ENCODE results near the gene CCDC172.

DNA sequence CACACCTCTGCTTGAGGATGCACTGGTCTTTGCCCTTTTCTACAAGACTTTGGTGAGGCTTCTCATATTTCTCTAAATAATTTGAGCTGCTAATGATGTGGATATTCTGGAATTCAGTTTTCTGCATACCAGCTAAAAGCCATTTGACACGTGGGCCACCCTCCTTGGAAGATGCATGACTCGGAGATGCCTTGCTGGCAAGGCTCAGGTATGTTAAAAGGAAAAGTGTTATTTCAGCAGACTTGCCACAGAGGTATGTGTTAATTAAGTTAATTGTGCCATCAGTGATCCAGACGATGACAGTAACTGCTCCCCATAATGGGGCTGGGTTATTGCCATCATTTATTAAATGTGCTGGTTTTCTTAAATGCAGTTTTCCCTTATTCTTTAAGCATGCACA, 42.5 kb upstream of the CCDC172 start:
- TF ChIP-seq, protein P1, sequence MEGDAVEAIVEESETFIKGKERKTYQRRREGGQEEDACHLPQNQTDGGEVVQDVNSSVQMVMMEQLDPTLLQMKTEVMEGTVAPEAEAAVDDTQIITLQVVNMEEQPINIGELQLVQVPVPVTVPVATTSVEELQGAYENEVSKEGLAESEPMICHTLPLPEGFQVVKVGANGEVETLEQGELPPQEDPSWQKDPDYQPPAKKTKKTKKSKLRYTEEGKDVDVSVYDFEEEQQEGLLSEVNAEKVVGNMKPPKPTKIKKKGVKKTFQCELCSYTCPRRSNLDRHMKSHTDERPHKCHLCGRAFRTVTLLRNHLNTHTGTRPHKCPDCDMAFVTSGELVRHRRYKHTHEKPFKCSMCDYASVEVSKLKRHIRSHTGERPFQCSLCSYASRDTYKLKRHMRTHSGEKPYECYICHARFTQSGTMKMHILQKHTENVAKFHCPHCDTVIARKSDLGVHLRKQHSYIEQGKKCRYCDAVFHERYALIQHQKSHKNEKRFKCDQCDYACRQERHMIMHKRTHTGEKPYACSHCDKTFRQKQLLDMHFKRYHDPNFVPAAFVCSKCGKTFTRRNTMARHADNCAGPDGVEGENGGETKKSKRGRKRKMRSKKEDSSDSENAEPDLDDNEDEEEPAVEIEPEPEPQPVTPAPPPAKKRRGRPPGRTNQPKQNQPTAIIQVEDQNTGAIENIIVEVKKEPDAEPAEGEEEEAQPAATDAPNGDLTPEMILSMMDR (IDR thresholded peaks at IDR 0.05) = no peak
- no peak for TF ChIP-seq POLR2A (IDR thresholded peaks at IDR 0.05)

All from uterus (tissue), 2 donors.